NB4 (cell line): ENCODE results near the gene GORASP1.

Experiments
- DNase-seq: peaks from one replicate; pipeline ENCODE4 v3.0.0; 2010; ENCODE audit warnings: low read depth
- H3K4me3 ChIP-seq: one replicate; pipeline ENCODE4 v1.5.1; 2011; ENCODE audit warnings: mild to moderate bottlenecking, low read depth, low read length, moderate library complexity
- CTCF ChIP-seq: IDR thresholded peaks from one replicate; pipeline ENCODE4 v1.5.1; 2012; ENCODE audit warnings: low read depth, low read length
- MAX ChIP-seq: IDR thresholded peaks from 2 replicates; pipeline ENCODE4 v1.6.1; 2011; ENCODE audit warnings: low read depth, low read length
- MYC ChIP-seq: IDR thresholded peaks from 2 replicates; pipeline ENCODE4 v1.6.1; 2011; ENCODE audit warnings: low read depth, low read length
- POLR2A ChIP-seq: IDR thresholded peaks from 2 replicates; pipeline ENCODE4 v1.6.1; 2011; ENCODE audit warnings: mild to moderate bottlenecking; ENCODE audit not compliant: insufficient read length; ENCODE audit errors: extremely low read depth

GORASP1 gene

GRCh38 chr3:39115870-39116269 is 8.4 kb upstream of the GORASP1 start:
- TF ChIP-seq POLR2A = no peak
- TF ChIP-seq MAX = no peak
- no peak for TF ChIP-seq CTCF
- TF ChIP-seq MYC = no peak
- no peak overlapping the region for H3K4me3 ChIP-seq
- DNase-seq = no peak

- DNase-seq = no peak
- no peak for TF ChIP-seq MYC
- TF ChIP-seq POLR2A = no peak
- no peak for TF ChIP-seq MAX
- no peak for TF ChIP-seq CTCF
- H3K4me3 ChIP-seq = no peak overlapping the region
Observed at GRCh38 chr3:39114456-39114855, 7.0 kb upstream of the GORASP1 start.

- no peak for DNase-seq
- H3K4me3 ChIP-seq = no peak overlapping the region
- no peak for TF ChIP-seq MAX
- no peak for TF ChIP-seq MYC
- no peak for TF ChIP-seq POLR2A
- no peak for TF ChIP-seq CTCF
Observed at GRCh38 chr3:39113291-39113690, 5.9 kb upstream of the GORASP1 start.

GRCh38 chr3:39112535-39112934 is 5.1 kb upstream of the GORASP1 start:
- no peak overlapping the region for H3K4me3 ChIP-seq
- DNase-seq = no peak
- TF ChIP-seq MYC = no peak
- TF ChIP-seq MAX = no peak
- no peak for TF ChIP-seq POLR2A
- no peak for TF ChIP-seq CTCF

- DNase-seq = no peak
- H3K4me3 ChIP-seq = no peak overlapping the region
- TF ChIP-seq MYC = no peak
- no peak for TF ChIP-seq CTCF
- TF ChIP-seq POLR2A = no peak
- no peak for TF ChIP-seq MAX
Observed at GRCh38 chr3:39112113-39112512, 4.7 kb upstream of the GORASP1 start.

- TF ChIP-seq MYC = no peak
- TF ChIP-seq MAX = no peak
- TF ChIP-seq POLR2A = no peak
- TF ChIP-seq CTCF = no peak
- H3K4me3 ChIP-seq = no peak overlapping the region
- no peak for DNase-seq
Observed at GRCh38 chr3:39110041-39110639, 2.7 kb upstream of the GORASP1 start.
